GM12872 (cell line): ENCODE measurements around the gene ARHGEF10L.

Experiments
- TF ChIP-seq, protein P1 (sequence below): IDR thresholded peaks from 3 replicates; pipeline ENCODE4 v1.5.1; 2011; ENCODE audit warnings: low read depth, mild to moderate bottlenecking, low read length, moderate library complexity; ENCODE audit not compliant: insufficient read depth

The ARHGEF10L gene

DNA sequence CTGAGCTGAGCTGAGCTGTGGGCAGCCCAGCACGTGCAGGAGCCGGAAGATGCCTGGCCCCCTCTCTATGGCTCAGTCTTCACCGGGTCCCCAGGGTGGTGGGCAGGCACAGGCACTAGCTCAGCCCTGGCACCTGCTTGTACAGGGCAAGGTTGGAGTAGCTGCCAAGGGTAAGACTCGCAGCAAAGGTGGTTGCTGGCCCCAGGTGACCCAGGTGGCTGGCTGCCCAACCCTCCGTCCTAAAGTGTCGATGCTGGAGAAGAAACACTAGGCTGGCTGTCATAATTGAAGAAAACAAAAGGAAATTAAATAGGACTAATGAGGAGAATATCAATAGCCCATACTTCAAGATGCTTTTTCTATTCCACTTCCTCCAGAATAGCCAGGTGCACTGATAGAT, 138.5 kb downstream of the ARHGEF10L start:
- TF ChIP-seq, protein P1, sequence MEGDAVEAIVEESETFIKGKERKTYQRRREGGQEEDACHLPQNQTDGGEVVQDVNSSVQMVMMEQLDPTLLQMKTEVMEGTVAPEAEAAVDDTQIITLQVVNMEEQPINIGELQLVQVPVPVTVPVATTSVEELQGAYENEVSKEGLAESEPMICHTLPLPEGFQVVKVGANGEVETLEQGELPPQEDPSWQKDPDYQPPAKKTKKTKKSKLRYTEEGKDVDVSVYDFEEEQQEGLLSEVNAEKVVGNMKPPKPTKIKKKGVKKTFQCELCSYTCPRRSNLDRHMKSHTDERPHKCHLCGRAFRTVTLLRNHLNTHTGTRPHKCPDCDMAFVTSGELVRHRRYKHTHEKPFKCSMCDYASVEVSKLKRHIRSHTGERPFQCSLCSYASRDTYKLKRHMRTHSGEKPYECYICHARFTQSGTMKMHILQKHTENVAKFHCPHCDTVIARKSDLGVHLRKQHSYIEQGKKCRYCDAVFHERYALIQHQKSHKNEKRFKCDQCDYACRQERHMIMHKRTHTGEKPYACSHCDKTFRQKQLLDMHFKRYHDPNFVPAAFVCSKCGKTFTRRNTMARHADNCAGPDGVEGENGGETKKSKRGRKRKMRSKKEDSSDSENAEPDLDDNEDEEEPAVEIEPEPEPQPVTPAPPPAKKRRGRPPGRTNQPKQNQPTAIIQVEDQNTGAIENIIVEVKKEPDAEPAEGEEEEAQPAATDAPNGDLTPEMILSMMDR, result no peak

DNA sequence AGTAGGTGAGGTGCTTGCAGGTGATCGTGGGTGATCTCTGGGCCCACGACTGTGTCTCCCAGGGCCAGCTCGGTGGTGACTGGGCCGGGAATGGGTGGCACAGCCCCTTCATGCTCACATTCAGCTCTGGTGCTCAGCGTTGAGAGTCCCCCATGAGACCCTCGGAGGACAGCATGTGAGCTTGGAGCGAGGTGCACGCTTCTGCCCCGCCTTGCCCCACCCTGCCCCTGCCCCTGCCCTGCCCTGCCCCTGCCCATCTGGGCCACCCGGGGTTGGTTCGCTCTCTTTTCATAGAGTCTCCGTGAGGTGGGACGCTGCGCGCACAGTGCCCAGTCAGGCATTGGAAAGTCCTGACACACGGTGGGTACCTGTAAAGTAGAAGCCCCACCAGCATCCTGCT, 140.4 kb downstream of the ARHGEF10L start:
- TF ChIP-seq, protein P1, result no peak

DNA sequence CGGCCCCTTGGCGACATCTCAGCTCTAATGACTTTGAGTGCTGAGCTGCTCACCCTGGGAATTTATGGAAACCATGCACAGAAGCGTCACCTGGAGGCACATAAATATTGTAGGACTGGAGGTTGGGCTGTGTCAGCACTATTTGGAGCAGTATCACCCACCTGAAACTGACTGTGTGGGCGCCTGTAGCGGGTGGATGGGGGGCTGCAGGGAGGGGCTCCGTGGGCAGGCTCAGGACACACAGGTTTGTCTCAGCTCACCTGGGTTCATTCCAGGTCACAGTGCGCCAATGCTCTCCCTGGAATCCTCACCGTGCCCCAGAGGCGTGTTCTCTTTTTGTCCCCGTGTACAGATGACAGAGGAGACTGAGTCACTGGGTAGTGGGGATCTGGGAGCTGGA, 140.8 kb downstream of the ARHGEF10L start:
- TF ChIP-seq, protein P1, result no peak

DNA sequence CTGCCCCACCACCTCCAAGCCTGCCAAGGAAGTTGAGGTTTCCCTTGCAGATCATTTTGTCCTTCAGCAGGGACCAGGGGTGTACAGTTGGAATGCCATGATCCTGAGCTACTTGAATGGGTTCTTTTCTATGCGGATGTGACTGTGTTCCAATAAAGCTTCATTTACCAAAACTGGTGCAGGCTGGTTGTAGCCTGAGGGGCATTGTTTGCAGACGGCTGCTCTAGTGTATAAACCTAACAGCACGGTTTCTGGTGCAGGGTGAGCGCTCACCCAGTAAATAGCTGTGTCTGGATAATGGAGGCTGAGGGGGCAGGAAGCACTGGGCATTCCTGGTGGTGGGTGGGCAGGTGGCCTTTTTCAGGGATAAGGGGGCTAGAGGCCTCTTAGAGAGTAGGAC, 142.9 kb downstream of the ARHGEF10L start:
- TF ChIP-seq, protein P1, result no peak

DNA sequence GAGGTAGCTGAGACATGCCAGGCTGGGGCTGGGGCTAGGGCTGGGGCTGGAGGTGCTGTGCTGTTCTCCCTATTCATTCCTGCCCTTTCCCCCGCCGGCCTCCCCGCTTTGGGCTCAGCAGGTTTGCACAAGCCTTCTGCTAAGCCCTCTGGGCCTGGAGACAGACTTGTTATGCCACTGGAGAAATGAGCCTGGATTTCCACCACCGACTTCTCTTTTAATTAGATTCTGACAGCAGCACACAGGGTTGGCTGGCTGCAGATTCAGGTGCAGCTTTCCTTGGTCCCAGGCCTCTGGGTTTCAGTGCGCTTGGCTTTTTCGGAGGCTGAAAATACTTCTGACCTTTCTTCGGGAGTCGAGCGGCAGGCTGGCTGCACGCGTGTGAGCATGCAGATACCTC, 144.1 kb downstream of the ARHGEF10L start:
- TF ChIP-seq, protein P1, result no peak

DNA sequence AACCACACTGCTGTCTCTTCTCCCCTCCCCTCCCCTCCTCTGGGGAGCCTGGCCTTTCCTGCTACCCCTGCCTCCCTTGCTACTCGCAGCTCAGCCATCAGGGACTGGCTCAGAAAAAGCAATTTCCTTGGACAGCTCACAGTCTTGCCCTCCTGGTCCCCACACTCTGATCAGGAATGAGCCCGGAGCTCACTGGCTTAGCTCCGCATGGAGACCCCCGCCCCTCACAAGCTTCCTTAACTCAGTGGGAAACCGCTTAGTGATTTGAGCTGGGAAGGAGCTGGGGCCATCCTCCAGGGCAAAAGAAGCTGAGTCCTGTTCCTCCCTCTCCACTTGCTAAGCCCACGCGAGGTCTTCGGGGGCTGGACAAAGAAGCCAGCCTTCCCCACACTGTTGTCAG, 145.3 kb downstream of the ARHGEF10L start:
- TF ChIP-seq, protein P1, result no peak

DNA sequence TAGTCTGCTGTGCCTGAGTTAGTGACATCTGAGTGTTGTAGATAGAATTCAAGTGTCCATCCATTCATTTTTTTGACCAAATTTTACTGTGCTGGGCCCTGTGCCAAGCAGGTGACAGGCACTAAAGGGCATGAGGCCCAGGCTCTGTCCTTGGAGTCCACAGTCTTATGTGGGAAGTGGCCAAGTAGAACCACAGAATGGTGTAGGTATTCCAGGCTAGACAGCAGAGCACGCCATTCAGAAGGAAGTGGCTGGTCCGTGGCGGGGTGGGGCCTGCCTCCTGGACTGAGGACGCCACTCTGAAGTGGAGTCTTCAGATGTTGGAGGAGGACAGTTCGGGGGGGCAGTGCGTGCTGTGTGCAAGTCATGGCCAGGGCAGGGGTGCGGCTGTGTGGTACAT, 146.8 kb downstream of the ARHGEF10L start:
- TF ChIP-seq, protein P1, result no peak

DNA sequence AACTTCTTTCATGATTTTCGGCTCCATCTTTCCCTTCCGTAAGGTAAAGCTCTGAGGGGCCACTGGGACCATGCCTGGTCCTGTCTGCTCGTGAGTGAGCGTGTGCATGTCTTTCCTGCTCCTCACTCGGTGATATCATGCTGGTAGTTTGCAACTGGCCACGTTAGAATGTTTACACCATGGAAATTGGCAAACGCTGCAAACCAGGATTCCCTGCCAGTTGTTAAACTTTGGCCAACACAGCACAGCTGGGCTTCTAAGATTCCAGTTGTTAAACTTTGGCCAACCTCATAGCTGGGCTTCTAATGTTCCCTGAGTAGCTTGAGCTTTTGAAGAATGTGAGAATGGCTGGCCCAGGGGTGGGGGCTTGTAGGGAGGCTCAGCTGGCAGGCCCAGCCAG, 147.6 kb downstream of the ARHGEF10L start:
- TF ChIP-seq, protein P1, result no peak
